DMS114 treated with DMSO at 0.1 percent for 48 hours (cell line): ENCODE results near the gene ANXA8L1.
"Not testable (repeated sequence)": the region's sequence is repeated elsewhere in the genome, so short reads cannot be mapped to it uniquely, and the experiment has no call there.

Source experiments
- DNase-seq: peaks from one replicate; lab custom pipeline; 2025; ENCODE audit not compliant: unreplicated experiment; lab: John Stamatoyannopoulos, UW

The ANXA8L1 gene

GRCh38 chr10:46375406-46375805, at the start of gene ANXA8L1:
TSS of gene ANXA8L1 (plus strand) at chr10:46375776. CDS start at chr10:46375852, 76 bp downstream.
- DNase-seq: not testable (repeated sequence)

- DNase-seq: no peak
Observed at GRCh38 chr10:46326066-46326465, 49.5 kb upstream of the ANXA8L1 start.

GRCh38 chr10:46326971-46327370, 48.6 kb upstream of the ANXA8L1 start:
- no peak for DNase-seq

GRCh38 chr10:46327685-46328084, 47.9 kb upstream of the ANXA8L1 start:
- DNase-seq: no peak

GRCh38 chr10:46328853-46329689, 46.5 kb upstream of the ANXA8L1 start:
- no peak for DNase-seq

- DNase-seq: no peak
Observed at GRCh38 chr10:46329690-46330016, 45.9 kb upstream of the ANXA8L1 start.

GRCh38 chr10:46330894-46331293, 44.7 kb upstream of the ANXA8L1 start:
- no peak for DNase-seq

GRCh38 chr10:46365484-46365883, 10.1 kb upstream of the ANXA8L1 start:
- DNase-seq: not testable (repeated sequence)

- not testable (repeated sequence) for DNase-seq
Observed at GRCh38 chr10:46367209-46367608, 8.4 kb upstream of the ANXA8L1 start.

GRCh38 chr10:46367666-46368240, 7.8 kb upstream of the ANXA8L1 start:
- DNase-seq: not testable (repeated sequence)

GRCh38 chr10:46368956-46369355, 6.6 kb upstream of the ANXA8L1 start:
- DNase-seq: not testable (repeated sequence)

GRCh38 chr10:46374410-46374809, 1.2 kb upstream of the ANXA8L1 start:
- not testable (repeated sequence) for DNase-seq

- DNase-seq: not testable (repeated sequence)
Observed at GRCh38 chr10:46377022-46377421, 1.4 kb downstream of the ANXA8L1 start.

- DNase-seq: not testable (repeated sequence)
Observed at GRCh38 chr10:46377651-46378050, 2.1 kb downstream of the ANXA8L1 start.

GRCh38 chr10:46378108-46378507, 2.5 kb downstream of the ANXA8L1 start:
- not testable (repeated sequence) for DNase-seq

- not testable (repeated sequence) for DNase-seq
Observed at GRCh38 chr10:46379233-46379848, 3.8 kb downstream of the ANXA8L1 start.

GRCh38 chr10:46385858-46386257, 10.3 kb downstream of the ANXA8L1 start:
- not testable (repeated sequence) for DNase-seq

- DNase-seq: not testable (repeated sequence)
Observed at GRCh38 chr10:46386694-46387093, 11.1 kb downstream of the ANXA8L1 start.

- not testable (repeated sequence) for DNase-seq
Observed at GRCh38 chr10:46387309-46387902, 11.8 kb downstream of the ANXA8L1 start.

- not testable (repeated sequence) for DNase-seq
Observed at GRCh38 chr10:46391422-46391821, 15.8 kb downstream of the ANXA8L1 start.

- DNase-seq: not testable (repeated sequence)
Observed at GRCh38 chr10:46396441-46397279, 21.1 kb downstream of the ANXA8L1 start.
